ENCODE data around the gene GALNT9.

DNA sequence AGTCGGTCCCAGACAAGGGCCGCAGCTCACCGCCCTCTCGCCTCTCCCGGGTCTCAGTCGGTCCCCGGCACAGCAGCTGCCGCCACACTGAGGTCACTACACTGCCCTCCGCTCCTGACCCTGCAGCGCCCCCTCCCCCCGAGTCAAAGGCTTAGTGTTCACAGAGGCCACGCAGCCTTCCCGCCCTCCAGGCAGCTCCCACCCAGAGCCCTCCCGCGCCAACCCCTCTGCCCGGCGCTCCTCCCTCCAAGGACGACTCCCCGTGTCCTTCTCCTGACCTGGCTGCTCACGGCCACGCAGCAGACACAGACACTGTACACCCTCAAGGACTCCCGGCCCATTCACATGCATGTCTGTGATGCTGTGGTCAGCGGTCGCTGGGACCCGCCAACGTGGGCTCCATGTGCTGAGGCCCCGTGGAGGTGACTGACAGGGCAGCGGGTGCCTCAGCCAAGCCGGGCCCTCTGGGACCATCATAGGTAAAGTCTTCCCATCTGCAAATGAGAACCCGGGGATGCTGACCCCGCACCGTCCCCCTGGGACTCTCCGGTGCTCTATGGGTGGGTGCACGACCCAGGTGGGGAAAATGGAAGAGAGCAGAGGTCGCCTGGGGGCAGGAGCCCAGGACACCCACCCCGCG lies 16.3 kb upstream of the GALNT9 start:
- TF ChIP-seq CTCF (IDR thresholded peaks at IDR 0.05) = no peak
- TF ChIP-seq POLR2A (IDR thresholded peaks at IDR 0.05) = no peak
- TF ChIP-seq EP300 (IDR thresholded peaks at IDR 0.05) = no peak

All from tibial nerve (tissue), 4 donors.